Ovary (tissue), 9 donors: ENCODE results near the gene CARM1. TPM values are rescaled to one million over a fixed set of nuclear protein-coding genes. Genes with fewer than 3 reads are reported as not detected.

Experiments used
- DNase-seq, 5 donors: peaks; one replicate each; pipeline ENCODE4 v3.0.0-alpha.2; 2019 to 2020
- H3K27ac ChIP-seq, 2 donors: fragments of 200-600 bp; one replicate each; pipeline versions ENCODE4 v1.5.1 to v1.8.0; 2019 to 2022
- H3K27me3 ChIP-seq: fragments of 200-600 bp; one replicate; pipeline ENCODE4 v1.8.0; 2022
- H3K36me3 ChIP-seq: fragments of 200-600 bp; sonication (generic); one replicate; pipeline ENCODE4 v1.5.1; 2019
- H3K4me1 ChIP-seq: one replicate; pipeline ENCODE4 v1.8.1; 2013; ENCODE audit warnings: mild to moderate bottlenecking, moderate library complexity; ENCODE audit not compliant: insufficient read depth
- H3K4me3 ChIP-seq: fragments of 200-600 bp; sonication (generic); one replicate; pipeline ENCODE4 v1.5.1; 2017
- H3K9me3 ChIP-seq, 2 donors: fragments of 200-600 bp in 1 of 2; sonication (generic) in 1 of 2; one replicate each; pipeline versions ENCODE4 v1.5.1 to v1.8.1; 2013 to 2019; ENCODE audit warnings: mild to moderate bottlenecking in 1 of 2, moderate library complexity in 1 of 2
- CTCF ChIP-seq, 3 donors: fragments of 450-650 bp in 2 of 3; fragments of 200-600 bp in 1 of 3; IDR thresholded peaks; one replicate each; pipeline versions ENCODE4 v1.5.1 to v1.8.0; 2016 to 2022; ENCODE audit warnings: antibody characterized with exemption in 3 of 3, mild to moderate bottlenecking in 1 of 3
- EP300 ChIP-seq: sonication (generic); formaldehyde crosslinking; IDR thresholded peaks from one replicate; pipeline ENCODE4 v1.6.1; 2017; ENCODE audit warnings: antibody characterized with exemption
- POLR2A ChIP-seq: fragments of 450-650 bp; IDR thresholded peaks from one replicate; pipeline ENCODE4 v1.6.1; 2017; ENCODE audit warnings: antibody characterized with exemption, mild to moderate bottlenecking, moderate library complexity
- WGBS, 3 donors: extraction: QIAGEN DNeasy Blood & Tissue Kit in 1 of 3; methylation state at CpG; one replicate each; pipeline versions ENCODE4 v1.1.5 to v1.1.7; 2013 to 2017; 5-methylcytosine and 5-hydroxymethylcytosine counted together
- intact Hi-C, 4 donors: fragments of 100-400 bp; cut with DNase I; formaldehyde crosslinking; loops; one replicate each; pipeline versions ENCODE4 v1.11.0 to v1.15.1; 2022 to 2023
- polyA plus RNA-seq, 2 donors: library from polyadenylated mRNA; stranded (reverse); fragments of 200-250 nt in 1 of 2; fragments of 350-450 nt in 1 of 2; fragmentation: Illumina TruSeq in 1 of 2; extraction: RNeasy Lipid Tissue Mini Kit (QIAGEN cat#74804) in 1 of 2; gene quantifications; one replicate each; pipeline ENCODE4 v1.2.3, GENCODE V29; 2013 to 2014
- total RNA-seq, 7 donors: library from RNA; depleted of rRNA in 2 of 7; stranded (reverse); fragments of >200 nt in 2 of 7; fragmentation: NEBNext Ultra II Directional in 3 of 7; extraction: Animal tissue kit (Norgen Biotek cat#: 25700) in 3 of 7; gene quantifications; one replicate each; pipeline versions ENCODE4 v1.1.0 to v1.2.4, GENCODE V29; 2016 to 2023
- donor health status: DM: no; HTN: no; CAD: no; lungs with moderate emphysema.
- donor health status: DM: no; HTN: no; CAD: no.
- donor health status: Bipolar disorder and iron deficiency.
- donor health status: DM: yes; HTN: yes; CAD: no.
- donor health status: DM: no; HTN: no; CAD: no.
- donor health status: DM: yes; HTN: yes; CAD: no.

Gene CARM1
- total and polyA plus RNA-seq, 9 donors = 10.1 to 42.1 (median 38.1) TPM

- H3K36me3 ChIP-seq = no peaks in the 10 kb centered on the region
- no peaks in the 10 kb centered on the region for H3K9me3 ChIP-seq
- no peak overlapping the region for H3K27ac ChIP-seq
- H3K4me3 ChIP-seq = no peak overlapping the region
- TF ChIP-seq CTCF (IDR thresholded peaks at IDR 0.05) (no peak), POLR2A (no peak), EP300 (no peak)
- DNase-seq = no peak
- 56 to 69% (median 64%) methylated on average over 7 of the region's 7 CpGs for WGBS, 3 donors
- intact Hi-C loops = no loop called here
- H3K27me3 ChIP-seq = no peaks in the 10 kb centered on the region
- H3K4me1 ChIP-seq = peaks cover 16% of the 10 kb centered on the region
These were observed 25.6 kb downstream of the CARM1 start for GRCh38 chr19:10896851-10897526.

GRCh38 chr19:10898633-10899032, 27.3 kb downstream of the CARM1 start:
- H3K4me1 ChIP-seq = peaks cover 14% of the 10 kb centered on the region
- TF ChIP-seq POLR2A (no peak), CTCF (IDR thresholded peaks at IDR 0.05) (no peak), EP300 (no peak)
- no peaks in the 10 kb centered on the region for H3K27me3 ChIP-seq
- intact Hi-C loops = no loop called here
- H3K36me3 ChIP-seq = no peaks in the 10 kb centered on the region
- no peak overlapping the region for H3K4me3 ChIP-seq
- H3K9me3 ChIP-seq = no peaks in the 10 kb centered on the region
- DNase-seq = no peak
- WGBS, 3 donors = 68 to 69% (median 68%) methylated on average over 10 of the region's 10 CpGs
- no peak overlapping the region for H3K27ac ChIP-seq

- H3K27ac ChIP-seq = no peak overlapping the region
- no peak for DNase-seq
- WGBS, 3 donors = 70 to 82% (median 78%) methylated on average over 10 of the region's 10 CpGs
- no peaks in the 10 kb centered on the region for H3K9me3 ChIP-seq
- H3K4me1 ChIP-seq = peaks cover 9% of the 10 kb centered on the region
- H3K27me3 ChIP-seq = no peaks in the 10 kb centered on the region
- intact Hi-C loops = no loop called here
- no peak for TF ChIP-seq POLR2A
- no peak for TF ChIP-seq EP300
- no peak for TF ChIP-seq CTCF (IDR thresholded peaks at IDR 0.05)
- no peak overlapping the region for H3K4me3 ChIP-seq
- H3K36me3 ChIP-seq = no peaks in the 10 kb centered on the region
These were observed 27.8 kb downstream of the CARM1 start for GRCh38 chr19:10899151-10899653.

GRCh38 chr19:10907925-10908324, 36.6 kb downstream of the CARM1 start:
- Histone ChIP-seq H3K36me3 (no peaks in the 10 kb centered on the region), H3K4me1 (no peaks in the 10 kb centered on the region), H3K27ac (no peak overlapping the region), H3K27me3 (no peaks in the 10 kb centered on the region), H3K9me3 (no peaks in the 10 kb centered on the region), H3K4me3 (no peak overlapping the region)
- no peak for DNase-seq
- 83 to 90% (median 84%) methylated on average over 14 of the region's 14 CpGs for WGBS, 3 donors
- TF ChIP-seq POLR2A (no peak), EP300 (no peak), CTCF (IDR thresholded peaks at IDR 0.05) (no peak)
- intact Hi-C loops = no loop called here
